ENCODE measurements around the gene C10orf90. TPM values are rescaled to one million over a fixed set of nuclear protein-coding genes. Genes with fewer than 3 reads are reported as not detected.

C10orf90 gene
- total RNA-seq, 4 donors from 2014 or later, result 0.33 to 1.2 (median 1.1) TPM; not detected in 1

- TF ChIP-seq, protein P1, sequence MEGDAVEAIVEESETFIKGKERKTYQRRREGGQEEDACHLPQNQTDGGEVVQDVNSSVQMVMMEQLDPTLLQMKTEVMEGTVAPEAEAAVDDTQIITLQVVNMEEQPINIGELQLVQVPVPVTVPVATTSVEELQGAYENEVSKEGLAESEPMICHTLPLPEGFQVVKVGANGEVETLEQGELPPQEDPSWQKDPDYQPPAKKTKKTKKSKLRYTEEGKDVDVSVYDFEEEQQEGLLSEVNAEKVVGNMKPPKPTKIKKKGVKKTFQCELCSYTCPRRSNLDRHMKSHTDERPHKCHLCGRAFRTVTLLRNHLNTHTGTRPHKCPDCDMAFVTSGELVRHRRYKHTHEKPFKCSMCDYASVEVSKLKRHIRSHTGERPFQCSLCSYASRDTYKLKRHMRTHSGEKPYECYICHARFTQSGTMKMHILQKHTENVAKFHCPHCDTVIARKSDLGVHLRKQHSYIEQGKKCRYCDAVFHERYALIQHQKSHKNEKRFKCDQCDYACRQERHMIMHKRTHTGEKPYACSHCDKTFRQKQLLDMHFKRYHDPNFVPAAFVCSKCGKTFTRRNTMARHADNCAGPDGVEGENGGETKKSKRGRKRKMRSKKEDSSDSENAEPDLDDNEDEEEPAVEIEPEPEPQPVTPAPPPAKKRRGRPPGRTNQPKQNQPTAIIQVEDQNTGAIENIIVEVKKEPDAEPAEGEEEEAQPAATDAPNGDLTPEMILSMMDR (IDR thresholded peaks at IDR 0.05; ENCODE audit: low read depth), result no peak
These were observed 33.0 kb downstream of the C10orf90 start for GRCh38 chr10:126637501-126637900.

DNA sequence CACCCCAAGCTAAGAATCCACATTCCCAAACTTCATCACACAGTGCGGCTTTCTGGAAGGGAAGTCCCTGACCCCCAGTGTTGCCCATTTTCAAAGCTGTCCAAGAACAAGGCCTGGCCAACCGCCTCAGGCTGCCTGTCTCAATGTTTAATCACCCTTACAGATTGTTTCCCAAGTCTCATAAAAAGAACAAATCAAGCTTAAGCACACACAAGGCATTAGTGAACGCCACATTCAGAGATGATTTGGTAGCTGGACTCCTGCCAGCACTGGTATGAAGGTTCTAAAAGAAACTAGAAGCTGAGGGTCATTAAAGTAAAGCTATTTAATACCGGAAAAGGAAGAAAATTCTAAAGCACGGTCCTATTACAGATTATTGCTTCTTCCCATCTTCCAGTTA lies 35.6 kb downstream of the C10orf90 start:
- TF ChIP-seq, protein P1 (IDR thresholded peaks at IDR 0.05; ENCODE audit: low read depth), result no peak

GRCh38 chr10:126634347-126634746 lies 36.1 kb downstream of the C10orf90 start:
- TF ChIP-seq, protein P1 (IDR thresholded peaks at IDR 0.05; ENCODE audit: low read depth), result no peak

DNA sequence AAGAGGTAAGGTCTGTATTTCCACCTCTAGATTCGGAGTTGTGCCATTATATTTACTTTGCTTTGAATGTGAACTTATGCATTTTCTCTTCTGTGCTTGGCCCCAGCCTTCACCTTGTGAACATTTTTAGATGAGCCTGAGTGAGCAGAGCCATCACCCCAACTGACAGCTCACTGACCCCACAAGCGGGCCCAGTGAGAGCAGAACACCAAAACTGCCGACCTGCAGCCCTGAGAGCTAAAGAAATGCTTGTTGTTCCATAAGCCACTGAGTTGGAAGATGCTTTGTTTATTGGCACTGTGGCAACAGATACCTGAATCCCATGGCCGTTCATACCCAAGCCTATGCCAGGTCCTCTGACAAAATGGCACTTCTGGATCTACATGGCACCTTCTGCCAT lies 37.8 kb downstream of the C10orf90 start:
- TF ChIP-seq, protein P1 (IDR thresholded peaks at IDR 0.05; ENCODE audit: low read depth), result no peak

DNA sequence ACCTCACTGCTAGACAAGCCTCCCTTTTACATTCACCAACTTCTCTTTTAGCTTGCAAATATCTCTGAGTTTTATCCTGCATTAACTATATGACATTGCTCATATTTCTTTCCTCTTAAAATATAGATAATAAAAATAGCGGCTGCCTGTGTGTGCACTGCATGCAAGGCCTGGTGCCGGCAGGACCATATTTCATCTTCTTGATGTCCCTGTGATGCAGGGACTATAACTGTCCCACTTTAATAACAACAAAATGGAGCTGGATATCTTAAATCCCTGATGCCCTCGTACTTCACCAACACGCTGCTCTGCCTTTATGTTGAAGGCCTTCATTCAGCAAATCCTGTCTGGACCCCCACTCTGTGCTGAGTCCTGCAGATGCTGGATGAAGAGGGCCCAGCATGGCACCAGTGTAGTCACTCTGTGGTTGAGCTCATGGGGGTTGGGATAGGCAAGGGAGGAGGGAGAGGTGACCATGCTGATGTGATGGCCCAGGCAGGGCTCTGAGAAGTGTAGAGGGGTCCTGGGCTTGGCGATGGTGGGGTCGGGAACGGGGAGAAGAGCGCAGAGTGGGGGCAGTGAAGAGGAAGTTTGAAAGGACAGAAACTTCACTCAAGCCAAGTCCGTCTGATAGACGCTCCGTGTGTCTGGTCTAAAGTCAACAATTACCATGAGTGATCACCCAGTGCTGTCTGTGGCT lies 40.4 kb downstream of the C10orf90 start:
- TF ChIP-seq, protein P1 (IDR thresholded peaks at IDR 0.05; ENCODE audit: low read depth), result no peak

GRCh38 chr10:126628746-126629145 lies 41.7 kb downstream of the C10orf90 start:
- TF ChIP-seq, protein P1 (IDR thresholded peaks at IDR 0.05; ENCODE audit: low read depth), result no peak

GRCh38 chr10:126621846-126622245 lies 48.6 kb downstream of the C10orf90 start:
- TF ChIP-seq, protein P1 (IDR thresholded peaks at IDR 0.05; ENCODE audit: low read depth), result no peak
